HepG2 (cell line): ENCODE measurements around the gene MYOT. TPM values are rescaled to one million over a fixed set of nuclear protein-coding genes. Genes with fewer than 3 reads are reported as not detected.
"Not testable (repeated sequence)": the region's sequence is repeated elsewhere in the genome, so short reads cannot be mapped to it uniquely, and the experiment has no call there.

ENCODE experiments used
- ATAC-seq: fragments of 200-7000 bp; cut with Tn5 transposase; 3 replicates; pipeline ENCODE4 v1.9.1; 2020; ENCODE audit warnings: mild to moderate bottlenecking, moderate library complexity
- BruUV-seq: library from RNA; stranded (reverse); fragments of 400-500 nt; replicated peaks from 2 replicates; lab custom pipeline; 2021; lab: Mats Ljungman, UMichigan
- CTCF ChIA-PET: fragments of 300-600 bp; formaldehyde crosslinking; extraction: SDS; loops from one replicate; lab custom pipeline; 2021; ENCODE audit warnings: low total read pairs, inconsistent platforms, low intra/inter-chr PET ratio; lab: Yijun Ruan, JAX
- POLR2A ChIA-PET: fragments of 350-600 bp; sonication (Branson Sonifier 250); formaldehyde crosslinking; loops from one replicate; lab custom pipeline; 2020; ENCODE audit warnings: antibody characterized with exemption, inconsistent platforms; lab: Yijun Ruan, JAX
- DNase-seq: peaks from one replicate; pipeline ENCODE4 v3.0.0-alpha.2; 2015; ENCODE audit warnings: low spot score
- FAIRE-seq: peaks from 3 replicates; lab custom pipeline; 2011; peaks lifted over from hg19 to GRCh38; lab: Jason Lieb, UNC
- H2AFZ ChIP-seq: one replicate; pipeline ENCODE4 v1.6.1; 2011; ENCODE audit warnings: low read length, inconsistent platforms
- H3K27ac ChIP-seq: fragments of 300-600 bp; 3 replicates; pipeline ENCODE4 v1.8.0; 2011; ENCODE audit warnings: mixed run types, mild to moderate bottlenecking, mixed read lengths, low read length, inconsistent platforms; ENCODE audit not compliant: insufficient read depth; ENCODE audit errors: extremely low read length
- H3K27me3 ChIP-seq, 2 experiments: fragments of 200-600 bp in 1 of 2; 2 replicates in 1 of 2; 3 replicates in 1 of 2; pipeline versions ENCODE4 v1.6.0 to v1.8.0; 2011; ENCODE audit warnings: low read length in 2 of 2, mild to moderate bottlenecking in 2 of 2, moderate library complexity in 2 of 2, inconsistent platforms in 1 of 2; ENCODE audit not compliant: insufficient read depth in 2 of 2, control insufficient read depth in 1 of 2
- H3K36me3 ChIP-seq, 2 experiments: fragments of 200-600 bp in 1 of 2; replicated peaks in 1 of 2; 2 replicates in 1 of 2; 3 replicates in 1 of 2; pipeline versions ENCODE4 v1.5.1 to v1.8.0; 2011; ENCODE audit warnings: low read length in 2 of 2, inconsistent platforms in 1 of 2; ENCODE audit not compliant: insufficient read depth in 2 of 2, control insufficient read depth in 1 of 2
- H3K4me1 ChIP-seq: 2 replicates; pipeline ENCODE4 v1.5.1; 2012; ENCODE audit warnings: low read length, inconsistent platforms; ENCODE audit not compliant: insufficient read depth
- H3K4me2 ChIP-seq: 2 replicates; pipeline ENCODE4 v1.6.0; 2011; ENCODE audit warnings: low read depth, low read length, inconsistent platforms
- H3K4me3 ChIP-seq, 3 experiments: fragments of 200-600 bp in 1 of 3; sonication (generic), shearing (Covaris generic) in 1 of 3; replicated peaks in 1 of 3; 2 replicates each; pipeline ENCODE4 v1.5.1; 2011 to 2016; ENCODE audit warnings: low read length in 3 of 3, inconsistent platforms in 2 of 3, low read depth in 2 of 3, mild to moderate bottlenecking in 2 of 3, control low read depth in 1 of 3, mixed read lengths in 1 of 3; ENCODE audit not compliant: insufficient read depth in 1 of 3
- H3K79me2 ChIP-seq: one replicate; pipeline ENCODE4 v1.6.1; 2011; ENCODE audit warnings: low read length, inconsistent platforms; ENCODE audit not compliant: insufficient read depth
- H3K9ac ChIP-seq: 2 replicates; pipeline ENCODE4 v1.6.0; 2011; ENCODE audit warnings: mild to moderate bottlenecking, low read depth, low read length, inconsistent platforms; ENCODE audit not compliant: insufficient read depth
- H3K9me3 ChIP-seq: 2 replicates; pipeline ENCODE4 v1.5.1; 2012; ENCODE audit warnings: mild to moderate bottlenecking, low read length
- H4K20me1 ChIP-seq: 2 replicates; pipeline ENCODE4 v1.6.0; 2011; ENCODE audit warnings: inconsistent platforms, mild to moderate bottlenecking, low read length, moderate library complexity; ENCODE audit not compliant: insufficient read depth
- ARNTL ChIP-seq: sonication (generic); formaldehyde crosslinking; IDR thresholded peaks from 2 replicates; pipeline ENCODE4 v1.4.0; 2020; ENCODE audit warnings: mild to moderate bottlenecking, missing genetic modification reagents
- BRCA1 ChIP-seq: sonication (generic); formaldehyde crosslinking; IDR thresholded peaks from 2 replicates; pipeline ENCODE4 v1.4.0; 2020; ENCODE audit warnings: missing genetic modification reagents
- RAD51 ChIP-seq: fragments of 450-650 bp; IDR thresholded peaks from 2 replicates; pipeline ENCODE4 v1.6.1; 2016; ENCODE audit warnings: borderline replicate concordance
- ZKSCAN8 ChIP-seq: IDR thresholded peaks from 2 replicates; pipeline ENCODE4 v1.6.1; 2016; ENCODE audit warnings: borderline replicate concordance, missing genetic modification reagents, missing compliant biosample characterization
- ZNF430 ChIP-seq: sonication (generic); formaldehyde crosslinking; IDR thresholded peaks from 2 replicates; pipeline ENCODE4 v1.9.0; 2021; ENCODE audit warnings: mild to moderate bottlenecking, missing genetic modification reagents
- ZNF841 ChIP-seq: sonication (generic); formaldehyde crosslinking; IDR thresholded peaks from 2 replicates; pipeline ENCODE4 v1.8.1; 2023; ENCODE audit warnings: missing genetic modification reagents, borderline replicate concordance
- ZSCAN21 ChIP-seq: sonication (generic); formaldehyde crosslinking; IDR thresholded peaks from 2 replicates; pipeline ENCODE4 v1.8.0; 2022; ENCODE audit warnings: mild to moderate bottlenecking, missing genetic modification reagents, moderate library complexity, borderline replicate concordance
- WGBS: methylation state at CpG from one replicate; pipeline ENCODE4 v1.1.6; 2017; ENCODE audit warnings: low lambda C conversion rate; 5-methylcytosine and 5-hydroxymethylcytosine counted together
- in situ Hi-C: cut with HindIII; loops from 2 replicates; pipeline ENCODE4 v1.10.0; 2017; ENCODE audit warnings: low pct_unique_long_range_greater_than_20kb; ENCODE audit not compliant: extremely low pct_ligation_motif_present
- intact Hi-C: fragments of 100-400 bp; cut with micrococcal nuclease; formaldehyde crosslinking; loops from one replicate; pipeline ENCODE4 v1.10.0; 2022; ENCODE audit not compliant: unreplicated experiment
- polyA plus RNA-seq, 8 experiments: library from polyadenylated mRNA; depleted of rRNA in 3 of 8; stranded (reverse) in 7 of 8; unstranded in 1 of 8; fragments of >200 nt; fragmentation: Illumina TruSeq in 4 of 8; extraction: Trizol in 4 of 8; gene quantifications; 2 replicates each; pipeline versions ENCODE4 v1.2.1 to v1.2.3, GENCODE V29; 2011 to 2016; ENCODE audit warnings: low read depth in 4 of 8, missing spikeins in 1 of 8, mixed read lengths in 1 of 8; ENCODE audit not compliant: insufficient read depth in 1 of 8
- total RNA-seq, 5 experiments: library from RNA; depleted of rRNA; stranded (reverse); fragments of >200 nt; fragmentation: Illumina TruSeq; extraction: Trizol; gene quantifications; 2 replicates each; pipeline ENCODE4 v1.2.3, GENCODE V29; 2016; ENCODE audit warnings: low read depth in 1 of 5
- TF ChIP-seq, protein P1 (sequence below): sonication (generic); formaldehyde crosslinking; IDR thresholded peaks from 2 replicates; pipeline ENCODE4 v1.4.0; 2020; ENCODE audit warnings: mild to moderate bottlenecking, missing genetic modification reagents
- TF ChIP-seq, protein P2 (sequence below): sonication (generic); formaldehyde crosslinking; IDR thresholded peaks from 2 replicates; pipeline ENCODE4 v1.4.0; 2020; ENCODE audit warnings: low read depth, mild to moderate bottlenecking, missing genetic modification reagents
- TF ChIP-seq, protein P3 (sequence below): sonication (generic); formaldehyde crosslinking; IDR thresholded peaks from 2 replicates; pipeline ENCODE4 v1.9.0; 2021; ENCODE audit warnings: missing genetic modification reagents, borderline replicate concordance

MYOT gene
- total and polyA plus RNA-seq, 2 of the 13 experiments (the other 11 are each of a cell fraction or from before 2014, with no cell fraction given), result not detected

DNA sequence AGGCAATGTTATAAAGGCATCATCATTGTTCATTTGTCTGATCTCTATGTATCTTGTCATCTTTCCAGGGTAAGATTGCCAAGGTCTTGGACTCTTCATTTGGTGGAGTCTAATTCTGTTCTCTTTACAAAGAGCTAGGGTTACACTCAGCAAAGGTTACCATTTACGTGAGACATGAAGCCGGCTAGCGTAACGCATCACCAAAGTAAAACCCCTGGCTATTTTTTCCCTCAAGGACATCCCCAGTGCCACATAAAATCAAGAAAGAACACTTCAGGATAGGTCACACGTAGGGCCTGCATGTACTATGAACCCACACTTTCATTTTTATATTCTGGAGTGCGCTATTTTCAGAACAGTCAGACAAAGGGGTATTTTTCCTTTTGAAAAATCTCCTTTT is 20.0 kb upstream of the MYOT start:
- CTCF ChIA-PET, result no interaction called here
- no TSS peak for BruUV-seq
- no peaks in the 10 kb centered on the region for H3K79me2 ChIP-seq
- H3K27me3 ChIP-seq, result no peaks in the 10 kb centered on the region
- TF ChIP-seq BRCA1 (CRISPR knock-in tag), result no peak
- TF ChIP-seq ZSCAN21 (CRISPR knock-in tag), result no peak
- no peak for TF ChIP-seq ZKSCAN8
- TF ChIP-seq, protein P1, sequence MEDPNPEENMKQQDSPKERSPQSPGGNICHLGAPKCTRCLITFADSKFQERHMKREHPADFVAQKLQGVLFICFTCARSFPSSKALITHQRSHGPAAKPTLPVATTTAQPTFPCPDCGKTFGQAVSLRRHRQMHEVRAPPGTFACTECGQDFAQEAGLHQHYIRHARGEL (CRISPR knock-in tag), result no peak
- TF ChIP-seq, protein P2, sequence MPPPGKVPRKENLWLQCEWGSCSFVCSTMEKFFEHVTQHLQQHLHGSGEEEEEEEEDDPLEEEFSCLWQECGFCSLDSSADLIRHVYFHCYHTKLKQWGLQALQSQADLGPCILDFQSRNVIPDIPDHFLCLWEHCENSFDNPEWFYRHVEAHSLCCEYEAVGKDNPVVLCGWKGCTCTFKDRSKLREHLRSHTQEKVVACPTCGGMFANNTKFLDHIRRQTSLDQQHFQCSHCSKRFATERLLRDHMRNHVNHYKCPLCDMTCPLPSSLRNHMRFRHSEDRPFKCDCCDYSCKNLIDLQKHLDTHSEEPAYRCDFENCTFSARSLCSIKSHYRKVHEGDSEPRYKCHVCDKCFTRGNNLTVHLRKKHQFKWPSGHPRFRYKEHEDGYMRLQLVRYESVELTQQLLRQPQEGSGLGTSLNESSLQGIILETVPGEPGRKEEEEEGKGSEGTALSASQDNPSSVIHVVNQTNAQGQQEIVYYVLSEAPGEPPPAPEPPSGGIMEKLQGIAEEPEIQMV (CRISPR knock-in tag), result no peak
- TF ChIP-seq, protein P3, sequence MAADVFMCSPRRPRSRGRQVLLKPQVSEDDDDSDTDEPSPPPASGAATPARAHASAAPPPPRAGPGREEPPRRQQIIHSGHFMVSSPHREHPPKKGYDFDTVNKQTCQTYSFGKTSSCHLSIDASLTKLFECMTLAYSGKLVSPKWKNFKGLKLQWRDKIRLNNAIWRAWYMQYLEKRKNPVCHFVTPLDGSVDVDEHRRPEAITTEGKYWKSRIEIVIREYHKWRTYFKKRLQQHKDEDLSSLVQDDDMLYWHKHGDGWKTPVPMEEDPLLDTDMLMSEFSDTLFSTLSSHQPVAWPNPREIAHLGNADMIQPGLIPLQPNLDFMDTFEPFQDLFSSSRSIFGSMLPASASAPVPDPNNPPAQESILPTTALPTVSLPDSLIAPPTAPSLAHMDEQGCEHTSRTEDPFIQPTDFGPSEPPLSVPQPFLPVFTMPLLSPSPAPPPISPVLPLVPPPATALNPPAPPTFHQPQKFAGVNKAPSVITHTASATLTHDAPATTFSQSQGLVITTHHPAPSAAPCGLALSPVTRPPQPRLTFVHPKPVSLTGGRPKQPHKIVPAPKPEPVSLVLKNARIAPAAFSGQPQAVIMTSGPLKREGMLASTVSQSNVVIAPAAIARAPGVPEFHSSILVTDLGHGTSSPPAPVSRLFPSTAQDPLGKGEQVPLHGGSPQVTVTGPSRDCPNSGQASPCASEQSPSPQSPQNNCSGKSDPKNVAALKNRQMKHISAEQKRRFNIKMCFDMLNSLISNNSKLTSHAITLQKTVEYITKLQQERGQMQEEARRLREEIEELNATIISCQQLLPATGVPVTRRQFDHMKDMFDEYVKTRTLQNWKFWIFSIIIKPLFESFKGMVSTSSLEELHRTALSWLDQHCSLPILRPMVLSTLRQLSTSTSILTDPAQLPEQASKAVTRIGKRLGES, result no peak
- no peak for TF ChIP-seq ARNTL (CRISPR knock-in tag)
- no peak for TF ChIP-seq RAD51
- no peak for TF ChIP-seq ZNF841
- no peak for TF ChIP-seq ZNF430 (CRISPR knock-in tag)
- H4K20me1 ChIP-seq, result no peaks in the 10 kb centered on the region
- H3K4me1 ChIP-seq, result no peaks in the 10 kb centered on the region
- H3K4me3 ChIP-seq, result no peak overlapping the region
- no peak overlapping the region for H2AFZ ChIP-seq
- in situ Hi-C loops, result no loop called here
- H3K9me3 ChIP-seq, result no peaks in the 10 kb centered on the region
- no peak for DNase-seq
- POLR2A ChIA-PET, result no interaction called here
- no peaks in the 10 kb centered on the region for H3K36me3 ChIP-seq
- WGBS, result 68% methylated on average over 6 of the region's 6 CpGs
- no peak overlapping the region for H3K27ac ChIP-seq
- intact Hi-C loops, result no loop called here
- ATAC-seq, result no peak
- no peak overlapping the region for H3K9ac ChIP-seq
- H3K4me2 ChIP-seq, result no peak overlapping the region
- no peak for FAIRE-seq

DNA sequence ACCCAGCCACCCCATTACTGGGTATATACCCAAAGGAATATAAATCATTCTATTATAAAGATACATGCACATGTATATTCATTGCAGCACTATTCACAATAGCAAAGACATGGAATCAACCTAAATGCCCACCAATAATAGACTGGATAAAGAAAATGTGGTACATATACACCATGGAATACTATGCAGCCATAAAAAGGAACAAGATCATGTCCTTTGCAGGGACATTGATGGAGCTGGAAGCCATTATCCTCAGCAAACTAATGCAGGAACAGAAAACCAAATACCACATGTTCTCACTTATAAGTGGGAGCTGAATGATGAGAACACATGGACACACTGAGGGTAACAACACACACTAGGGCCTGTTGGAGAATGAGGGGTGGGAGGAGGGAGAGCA is 14.5 kb upstream of the MYOT start:
- H3K9me3 ChIP-seq, H3K9ac ChIP-seq, in situ Hi-C loops, H4K20me1 ChIP-seq, H3K4me3 ChIP-seq, POLR2A ChIA-PET, DNase-seq, H3K27me3 ChIP-seq, BruUV-seq, H3K79me2 ChIP-seq, H2AFZ ChIP-seq, H3K4me2 ChIP-seq, ATAC-seq, H3K4me1 ChIP-seq, CTCF ChIA-PET, H3K27ac ChIP-seq, FAIRE-seq, intact Hi-C loops, H3K36me3 ChIP-seq: not testable (repeated sequence)
